Gastroesophageal sphincter (tissue), 4 donors: ENCODE measurements around the gene CCDC83. TPM values are rescaled to one million over a fixed set of nuclear protein-coding genes. Genes with fewer than 3 reads are reported as not detected.
"Not testable (repeated sequence)": the region's sequence is repeated elsewhere in the genome, so short reads cannot be mapped to it uniquely, and the experiment has no call there.

ENCODE experiments used
- ATAC-seq: fragments of 150-250 bp; one replicate; pipeline ENCODE4 v1.9.1; 2016; ENCODE audit warnings: mild to moderate bottlenecking, moderate library complexity
- H3K27ac ChIP-seq, 4 donors: fragments of 200-600 bp; sonication (generic) in 3 of 4; 1 replicate in 3 of 4; 2 replicates in 1 of 4; pipeline ENCODE4 v1.5.1; 2016 to 2019
- H3K27me3 ChIP-seq: fragments of 200-600 bp; sonication (generic); one replicate; pipeline ENCODE4 v1.5.1; 2019
- H3K36me3 ChIP-seq, 2 donors: fragments of 200-600 bp; sonication (generic); one replicate each; pipeline ENCODE4 v1.5.1; 2019; ENCODE audit warnings: control low read depth in 1 of 2
- H3K4me1 ChIP-seq, 3 donors: fragments of 200-600 bp; sonication (generic); 1 replicate in 2 of 3; 2 replicates in 1 of 3; pipeline ENCODE4 v1.5.1; 2016 to 2019; ENCODE audit warnings: control low read depth in 2 of 3
- H3K4me3 ChIP-seq, 2 donors: fragments of 200-600 bp; sonication (generic); one replicate each; pipeline ENCODE4 v1.5.1; 2019; ENCODE audit warnings: mild to moderate bottlenecking in 1 of 2, moderate library complexity in 1 of 2
- H3K9me3 ChIP-seq, 3 donors: fragments of 200-600 bp; sonication (generic); one replicate each; pipeline ENCODE4 v1.5.1; 2017 to 2019; ENCODE audit warnings: control low read depth in 2 of 3
- CTCF ChIP-seq, 4 experiments: fragments of 200-600 bp in 2 of 4; fragments of 450-650 bp in 2 of 4; sonication (generic) in 1 of 4; IDR thresholded peaks; one replicate each; pipeline ENCODE4 v1.5.1; 2017 to 2019; ENCODE audit warnings: antibody characterized with exemption in 4 of 4, mild to moderate bottlenecking in 2 of 4, moderate library complexity in 2 of 4
- EP300 ChIP-seq: sonication (generic); formaldehyde crosslinking; IDR thresholded peaks from one replicate; pipeline ENCODE4 v1.6.1; 2017; ENCODE audit warnings: antibody characterized with exemption, mild to moderate bottlenecking
- POLR2A ChIP-seq, 2 donors: fragments of 450-650 bp; IDR thresholded peaks; one replicate each; pipeline ENCODE4 v1.6.1; 2017; ENCODE audit warnings: antibody characterized with exemption in 2 of 2, mild to moderate bottlenecking in 2 of 2, moderate library complexity in 1 of 2
- POLR2AphosphoS5 ChIP-seq: sonication (generic); formaldehyde crosslinking; IDR thresholded peaks from one replicate; pipeline ENCODE4 v1.6.1; 2017; ENCODE audit warnings: antibody characterized with exemption
- WGBS, 2 donors: methylation state at CpG; one replicate each; pipeline ENCODE4 v1.1.5; 2018; ENCODE audit warnings: low coverage in 1 of 2; 5-methylcytosine and 5-hydroxymethylcytosine counted together
- total RNA-seq, 4 donors: library from RNA; depleted of rRNA; stranded (reverse); fragments of >200 nt; gene quantifications; one replicate each; pipeline ENCODE4 v1.1.0, GENCODE V29; 2016

The CCDC83 gene
- total RNA-seq, 4 donors from 2014 or later = not detected

- Histone ChIP-seq H3K9me3 (no peaks in the 10 kb centered on the region), H3K27ac (no peak overlapping the region), H3K27me3 (no peaks in the 10 kb centered on the region), H3K4me3 (no peak overlapping the region), H3K4me1 (peaks cover 0 to 11% (median 0%) of the 10 kb centered on the region in 3 donors), H3K36me3 (no peaks in the 10 kb centered on the region)
- ATAC-seq = no peak
- 100% methylated on average over 1 to 2 of the region's 2 CpGs for WGBS, 2 donors
- TF ChIP-seq POLR2A (IDR thresholded peaks at IDR 0.05) (no peak), POLR2AphosphoS5 (no peak), CTCF (IDR thresholded peaks at IDR 0.05) (no peak), EP300 (no peak)
Observed at GRCh38 chr11:85829172-85829571, 26.0 kb upstream of the CCDC83 start.

DNA sequence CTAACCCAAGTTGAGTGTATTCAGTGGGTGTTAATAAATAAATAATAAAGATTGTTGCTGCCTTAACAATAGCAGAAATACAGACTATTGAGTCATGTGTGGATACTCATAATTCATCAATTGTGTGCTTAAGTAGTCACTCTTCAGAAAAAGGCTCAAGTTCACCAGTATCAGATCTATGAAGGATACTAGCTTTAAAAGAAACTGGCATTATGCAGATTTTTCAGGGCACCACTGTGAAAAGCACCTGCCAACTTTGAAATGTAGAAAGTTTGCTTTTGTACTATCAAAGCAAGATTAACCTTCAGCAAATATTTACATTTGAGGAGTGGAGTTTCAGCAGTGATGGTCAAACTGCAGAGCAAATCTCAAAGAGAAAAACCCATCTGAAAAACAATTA, 24.1 kb upstream of the CCDC83 start:
- peaks cover 0 to 11% (median 0%) of the 10 kb centered on the region in 3 donors for H3K4me1 ChIP-seq
- peaks cover 0 to 6% (median 0%) of the 10 kb centered on the region in 3 donors for H3K9me3 ChIP-seq
- H3K4me3 ChIP-seq = no peak overlapping the region
- H3K27me3 ChIP-seq = no peaks in the 10 kb centered on the region
- no peak for ATAC-seq
- H3K36me3 ChIP-seq = no peaks in the 10 kb centered on the region
- TF ChIP-seq POLR2A (IDR thresholded peaks at IDR 0.05) (no peak), EP300 (no peak), CTCF (IDR thresholded peaks at IDR 0.05) (no peak), POLR2AphosphoS5 (no peak)
- no peak overlapping the region for H3K27ac ChIP-seq

- Histone ChIP-seq H3K9me3 (peaks cover 0 to 6% (median 0%) of the 10 kb centered on the region in 3 donors), H3K27ac (no peak overlapping the region), H3K4me1 (no peaks in the 10 kb centered on the region), H3K27me3 (no peaks in the 10 kb centered on the region), H3K4me3 (no peak overlapping the region), H3K36me3 (no peaks in the 10 kb centered on the region)
- 95 to 100% methylated on average over 1 of the region's 1 CpG for WGBS, 2 donors
- ATAC-seq = no peak
- TF ChIP-seq CTCF (IDR thresholded peaks at IDR 0.05) (no peak), POLR2AphosphoS5 (no peak)
Observed at GRCh38 chr11:85835263-85835662, 19.9 kb upstream of the CCDC83 start.

- Histone ChIP-seq H3K4me1 (no peaks in the 10 kb centered on the region), H3K9me3 (peaks cover 0 to 6% (median 0%) of the 10 kb centered on the region in 3 donors), H3K4me3 (no peak overlapping the region), H3K36me3 (no peaks in the 10 kb centered on the region), H3K27ac (no peak overlapping the region), H3K27me3 (no peaks in the 10 kb centered on the region)
- TF ChIP-seq EP300 (no peak), POLR2AphosphoS5 (no peak), CTCF (IDR thresholded peaks at IDR 0.05) (no peak), POLR2A (IDR thresholded peaks at IDR 0.05) (no peak)
- ATAC-seq = no peak
- 90 to 92% methylated on average over 2 to 3 of the region's 3 CpGs for WGBS, 2 donors
Observed at GRCh38 chr11:85835729-85836128, 19.5 kb upstream of the CCDC83 start.

- not testable (repeated sequence) for H3K27me3 ChIP-seq, H3K9me3 ChIP-seq, ATAC-seq, H3K4me1 ChIP-seq, H3K27ac ChIP-seq, H3K36me3 ChIP-seq, H3K4me3 ChIP-seq
Observed at GRCh38 chr11:85840932-85841331, 14.3 kb upstream of the CCDC83 start.

GRCh38 chr11:85843929-85844328, 11.3 kb upstream of the CCDC83 start:
- Histone ChIP-seq H3K4me3 (no peak overlapping the region), H3K27ac (no peak overlapping the region), H3K27me3 (no peaks in the 10 kb centered on the region), H3K9me3 (no peaks in the 10 kb centered on the region), H3K36me3 (no peaks in the 10 kb centered on the region), H3K4me1 (no peaks in the 10 kb centered on the region)
- no peak for TF ChIP-seq POLR2A (IDR thresholded peaks at IDR 0.05)
- no peak for TF ChIP-seq POLR2AphosphoS5
- TF ChIP-seq EP300 = no peak
- no peak for TF ChIP-seq CTCF (IDR thresholded peaks at IDR 0.05)
- WGBS, 2 donors = 95 to 97% methylated on average over 3 of the region's 3 CpGs
- no peak for ATAC-seq
